ENCODE data around the gene ADAMTS20.
A peak's percentile ranks its signal among the peaks of the same experiment; 100 is the strongest.
"Not testable (repeated sequence)": the region's sequence is repeated elsewhere in the genome, so short reads cannot be mapped to it uniquely, and the experiment has no call there.

The ADAMTS20 gene

GRCh38 chr12:43428088-43428600 lies 123.9 kb downstream of the ADAMTS20 start:
- FAIRE-seq = no peak
- TF ChIP-seq POLR2A (IDR thresholded peaks at IDR 0.05; ENCODE audit: low read depth, low read length) = no peak
- no peak for DNase-seq (ENCODE audit: insufficient read length, low spot score)

- DNase-seq (ENCODE audit: insufficient read length, low spot score) = no peak
- FAIRE-seq = no peak
- no peak for TF ChIP-seq POLR2A (IDR thresholded peaks at IDR 0.05; ENCODE audit: low read depth, low read length)
Measured at GRCh38 chr12:43425361-43425760, 126.6 kb downstream of the ADAMTS20 start.

DNA sequence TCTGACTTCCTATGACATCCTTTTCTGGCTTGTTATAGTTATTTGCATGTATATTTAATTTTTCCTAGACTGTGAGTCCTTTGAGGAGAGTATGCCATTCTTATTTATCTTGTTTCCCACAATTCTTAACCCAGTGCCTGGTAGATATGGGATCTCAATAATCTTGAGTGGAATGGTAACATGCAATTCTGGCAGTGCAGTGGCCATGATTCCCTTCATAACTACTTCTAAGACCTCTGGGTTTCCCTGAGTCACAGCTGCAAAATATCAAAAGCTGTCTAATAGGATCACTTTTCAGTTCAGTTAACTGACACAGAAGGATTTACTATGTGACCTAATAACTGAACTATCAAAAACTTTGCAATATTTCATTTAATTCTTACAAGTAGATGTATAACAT lies 135.0 kb downstream of the ADAMTS20 start:
- no peak for TF ChIP-seq POLR2A (IDR thresholded peaks at IDR 0.05; ENCODE audit: low read depth, low read length)
- DNase-seq (ENCODE audit: insufficient read length, low spot score) = no peak
- no peak for FAIRE-seq

GRCh38 chr12:43407816-43408645 lies 144.0 kb downstream of the ADAMTS20 start:
- no peak for TF ChIP-seq POLR2A (IDR thresholded peaks at IDR 0.05; ENCODE audit: low read depth, low read length)
- no peak for FAIRE-seq
- no peak for DNase-seq (ENCODE audit: insufficient read length, low spot score)

DNA sequence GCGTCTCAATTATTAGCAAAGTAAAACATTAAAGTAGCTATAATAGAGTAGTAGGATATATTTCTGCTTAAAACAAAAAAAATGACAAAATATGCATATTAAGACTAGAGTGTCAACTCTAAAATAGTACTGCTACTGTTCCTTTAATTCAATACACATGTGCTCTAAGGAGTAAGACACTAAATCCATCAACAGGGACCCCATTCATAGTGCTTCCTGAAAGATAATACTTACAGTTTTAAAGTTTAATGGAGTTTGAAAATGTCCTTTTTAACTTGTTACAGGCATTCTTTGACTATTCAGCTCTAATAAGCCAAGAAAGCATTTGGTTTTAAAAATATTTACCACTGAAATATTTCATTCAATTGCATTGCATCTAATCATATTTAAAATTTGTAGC lies 145.2 kb downstream of the ADAMTS20 start:
- TF ChIP-seq POLR2A (IDR thresholded peaks at IDR 0.05; ENCODE audit: low read depth, low read length) = no peak
- DNase-seq (ENCODE audit: insufficient read length, low spot score) (no peak), FAIRE-seq (no peak)

DNA sequence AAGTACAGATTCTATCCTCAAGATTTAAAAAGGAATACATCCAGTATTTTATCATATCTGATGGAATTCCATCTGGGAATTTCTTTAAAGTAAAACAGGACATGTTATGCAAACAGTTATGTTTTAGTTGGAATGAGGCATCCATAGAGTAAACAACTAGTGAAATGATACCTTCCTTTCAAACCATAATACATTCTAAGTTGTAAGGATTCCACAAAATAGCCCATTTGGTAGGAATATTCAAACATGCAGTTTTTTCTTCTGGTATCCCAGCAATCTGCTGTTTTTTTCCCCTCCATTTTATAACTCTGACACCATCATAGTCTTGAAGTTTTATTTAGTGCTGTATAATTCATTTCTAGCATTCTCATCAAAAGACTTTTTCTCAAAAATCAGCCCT lies 149.6 kb downstream of the ADAMTS20 start:
- TF ChIP-seq POLR2A (IDR thresholded peaks at IDR 0.05; ENCODE audit: low read depth, low read length) = no peak
- DNase-seq (ENCODE audit: insufficient read length, low spot score) (no peak), FAIRE-seq (no peak)

- FAIRE-seq (no peak), DNase-seq (ENCODE audit: insufficient read length, low spot score) (no peak)
- no peak for TF ChIP-seq POLR2A (IDR thresholded peaks at IDR 0.05; ENCODE audit: low read depth, low read length)
Measured at GRCh38 chr12:43401096-43401495, 150.9 kb downstream of the ADAMTS20 start.

DNA sequence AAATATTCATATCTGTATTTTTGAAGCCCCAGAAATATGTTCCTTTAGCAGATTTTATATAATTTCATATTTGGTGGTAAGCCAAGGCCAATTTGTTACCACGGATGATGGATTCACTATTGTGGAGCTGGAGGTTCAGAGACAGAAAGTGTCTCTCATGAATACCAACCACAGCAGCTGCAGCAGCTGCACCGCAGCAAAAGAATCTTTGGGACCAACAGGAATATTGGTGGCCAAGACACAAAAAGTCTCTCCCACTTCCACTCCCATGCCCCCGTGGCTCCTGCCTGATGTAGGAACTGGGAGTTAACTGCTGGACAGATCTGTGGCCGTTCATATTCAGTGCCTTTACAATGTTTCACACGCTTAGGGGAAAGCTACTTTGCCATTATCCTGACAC lies 155.3 kb downstream of the ADAMTS20 start:
- TF ChIP-seq POLR2A (IDR thresholded peaks at IDR 0.05; ENCODE audit: low read depth, low read length) = no peak
- FAIRE-seq (no peak), DNase-seq (ENCODE audit: insufficient read length, low spot score) (no peak)

DNA sequence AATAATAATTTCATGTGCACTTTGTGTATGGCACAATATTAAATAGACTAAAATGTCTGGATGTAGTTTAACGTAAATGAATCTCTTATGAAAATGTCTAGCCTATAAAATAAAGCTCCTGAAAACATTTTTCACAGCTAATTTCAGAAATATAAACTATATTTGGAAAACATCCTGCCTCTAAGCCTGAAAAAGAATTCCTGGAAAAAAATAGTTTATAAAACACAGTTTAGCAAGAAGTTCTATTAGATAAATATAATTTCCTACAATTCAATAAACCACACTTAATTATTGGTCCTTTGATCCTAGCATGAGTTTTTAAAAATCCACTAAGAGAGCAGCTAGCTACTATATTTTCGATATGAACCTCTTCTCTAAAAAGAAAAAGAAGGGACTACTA lies 159.9 kb downstream of the ADAMTS20 start:
- DNase-seq (ENCODE audit: insufficient read length, low spot score) (no peak), FAIRE-seq (no peak)
- no peak for TF ChIP-seq POLR2A (IDR thresholded peaks at IDR 0.05; ENCODE audit: low read depth, low read length)

- DNase-seq (ENCODE audit: insufficient read length, low spot score) (no peak), FAIRE-seq (no peak)
- no peak for TF ChIP-seq POLR2A (IDR thresholded peaks at IDR 0.05; ENCODE audit: low read depth, low read length)
Measured at GRCh38 chr12:43381879-43382278, 170.1 kb downstream of the ADAMTS20 start.

- no peak for TF ChIP-seq POLR2A (IDR thresholded peaks at IDR 0.05; ENCODE audit: low read depth, low read length)
- DNase-seq (ENCODE audit: insufficient read length, low spot score) (no peak), FAIRE-seq (no peak)
Measured at GRCh38 chr12:43378448-43378847, 173.6 kb downstream of the ADAMTS20 start.

DNA sequence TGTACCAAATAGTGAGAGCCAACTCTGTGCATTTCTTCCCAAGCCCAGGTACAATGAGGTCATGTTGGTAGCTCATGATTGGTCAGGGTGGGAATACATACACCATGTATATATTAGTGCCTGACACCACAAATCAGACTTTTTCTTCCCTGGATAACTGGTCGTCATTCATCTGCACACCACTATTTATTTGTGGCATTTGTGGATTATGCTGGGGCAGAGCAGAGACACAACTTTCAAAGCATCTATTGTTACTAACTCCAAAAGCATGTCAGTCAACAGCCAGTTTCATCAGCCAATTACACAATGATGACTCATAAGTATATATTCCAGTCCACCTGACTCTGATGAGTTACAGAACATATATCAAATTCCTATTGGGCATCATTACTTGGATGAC lies 181.7 kb downstream of the ADAMTS20 start:
- no peak for DNase-seq (ENCODE audit: insufficient read length, low spot score)
- FAIRE-seq = peak; percentile 27
- TF ChIP-seq POLR2A (IDR thresholded peaks at IDR 0.05; ENCODE audit: low read depth, low read length) = no peak

- TF ChIP-seq POLR2A (IDR thresholded peaks at IDR 0.05; ENCODE audit: low read depth, low read length) = no peak
- FAIRE-seq (no peak), DNase-seq (ENCODE audit: insufficient read length, low spot score) (no peak)
Measured at GRCh38 chr12:43362910-43363694, 188.9 kb downstream of the ADAMTS20 start.

DNA sequence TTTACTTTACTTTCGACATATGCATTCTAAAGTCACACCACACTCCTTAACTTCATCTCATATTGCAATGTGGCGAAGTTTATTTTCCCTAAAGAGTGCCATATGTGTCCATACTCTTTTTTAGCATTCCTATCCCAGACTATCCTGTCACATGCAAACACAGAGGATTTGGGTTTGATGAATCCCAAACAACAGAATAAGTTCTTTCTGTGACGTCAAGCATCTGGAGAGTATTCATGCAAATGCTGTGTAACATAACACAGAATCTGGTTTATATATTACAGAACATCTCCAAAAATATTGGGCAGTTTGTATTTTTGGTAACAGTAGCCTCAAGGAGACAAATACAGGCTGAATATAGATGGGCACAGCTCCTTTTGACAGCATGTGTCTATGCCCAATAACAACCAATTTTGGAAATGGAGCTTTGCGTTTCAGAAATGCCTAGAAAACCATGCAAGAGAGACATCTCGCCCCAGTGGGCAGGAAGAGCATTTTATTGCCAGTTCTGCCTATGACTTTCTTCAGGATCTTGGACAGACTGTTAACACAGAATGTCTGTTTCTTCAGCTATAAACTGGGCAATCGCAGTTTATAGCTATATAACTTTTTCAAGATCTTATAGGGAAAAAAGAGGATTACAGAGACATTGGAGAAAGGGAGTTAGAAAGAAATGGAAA lies 190.8 kb downstream of the ADAMTS20 start:
- FAIRE-seq = no peak
- no peak for TF ChIP-seq POLR2A (IDR thresholded peaks at IDR 0.05; ENCODE audit: low read depth, low read length)
- DNase-seq (ENCODE audit: insufficient read length, low spot score) = no peak

GRCh38 chr12:43360001-43360400 lies 192.0 kb downstream of the ADAMTS20 start:
- not testable (repeated sequence) for DNase-seq (ENCODE audit: insufficient read length, low spot score); FAIRE-seq
